ENCODE data around the gene TRAF3.
"Not testable (repeated sequence)": the region's sequence is repeated elsewhere in the genome, so short reads cannot be mapped to it uniquely, and the experiment has no call there.

Gene TRAF3

DNA sequence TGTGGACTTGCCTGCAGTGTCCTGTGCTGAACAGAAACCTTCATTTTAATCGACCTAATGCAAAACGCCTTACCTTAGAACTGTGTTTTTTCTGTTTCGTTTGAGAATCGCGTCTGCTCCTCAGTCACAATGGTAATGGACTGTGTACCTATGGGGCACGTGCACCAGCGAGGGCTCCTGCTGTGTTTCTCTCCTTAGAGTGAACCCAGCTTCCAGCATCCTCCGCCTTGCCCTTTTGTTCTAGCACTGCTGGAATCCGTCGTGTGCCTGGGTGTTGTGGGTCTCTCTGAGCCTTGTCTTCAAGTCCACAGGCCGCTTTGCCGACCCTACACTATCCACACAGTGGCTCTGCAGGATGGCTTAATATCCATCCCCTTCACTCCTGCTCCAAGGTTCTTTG, 148.9 kb downstream of the TRAF3 start:
- FAIRE-seq: no peak

DNA sequence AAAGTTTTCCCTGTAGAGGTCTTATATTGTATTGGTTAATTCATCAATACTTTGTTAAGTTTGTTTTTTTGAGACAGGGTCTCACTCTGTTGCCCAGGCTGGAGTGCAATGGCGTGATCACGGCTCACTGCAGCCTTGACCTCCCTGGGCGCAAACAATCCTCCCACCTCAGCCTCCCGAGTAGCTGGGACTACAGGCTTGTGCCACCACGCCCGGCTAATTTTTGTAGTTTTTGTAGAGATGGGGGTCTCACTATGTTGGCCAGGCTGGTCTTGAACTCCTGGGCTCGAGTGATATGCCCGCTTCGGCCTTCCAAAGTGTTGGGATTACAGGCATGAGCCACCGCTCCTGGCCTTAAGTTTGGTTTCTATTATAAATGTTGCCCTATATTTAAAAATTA, 149.6 kb downstream of the TRAF3 start:
- not testable (repeated sequence) for FAIRE-seq

DNA sequence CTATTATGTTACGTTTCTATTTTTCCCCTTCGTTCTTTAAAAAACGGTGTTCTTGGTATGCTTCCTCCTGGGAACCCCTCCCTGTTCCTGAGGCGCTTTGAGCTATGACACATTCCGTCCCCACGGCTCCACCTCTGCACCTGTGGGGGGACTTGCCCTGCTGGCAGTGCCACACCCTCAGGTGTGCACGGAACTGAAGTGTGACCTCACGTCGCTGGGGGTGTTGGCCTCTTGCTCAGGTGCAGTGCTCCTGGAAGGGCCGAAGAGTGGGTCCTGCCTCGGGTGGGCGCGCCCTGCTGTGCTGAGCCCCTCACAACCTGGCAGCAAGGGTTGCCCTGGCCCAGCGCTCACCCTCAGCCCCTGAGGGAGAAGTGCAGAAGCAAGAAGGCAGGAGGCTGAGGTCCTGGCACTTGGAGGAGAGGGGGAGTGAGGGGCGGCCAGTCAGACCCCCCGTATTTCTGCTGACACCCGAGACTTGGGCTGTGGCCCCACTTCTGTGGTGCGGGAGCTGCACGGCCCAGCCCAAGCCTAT, 150.2 kb downstream of the TRAF3 start:
- no peak for FAIRE-seq

DNA sequence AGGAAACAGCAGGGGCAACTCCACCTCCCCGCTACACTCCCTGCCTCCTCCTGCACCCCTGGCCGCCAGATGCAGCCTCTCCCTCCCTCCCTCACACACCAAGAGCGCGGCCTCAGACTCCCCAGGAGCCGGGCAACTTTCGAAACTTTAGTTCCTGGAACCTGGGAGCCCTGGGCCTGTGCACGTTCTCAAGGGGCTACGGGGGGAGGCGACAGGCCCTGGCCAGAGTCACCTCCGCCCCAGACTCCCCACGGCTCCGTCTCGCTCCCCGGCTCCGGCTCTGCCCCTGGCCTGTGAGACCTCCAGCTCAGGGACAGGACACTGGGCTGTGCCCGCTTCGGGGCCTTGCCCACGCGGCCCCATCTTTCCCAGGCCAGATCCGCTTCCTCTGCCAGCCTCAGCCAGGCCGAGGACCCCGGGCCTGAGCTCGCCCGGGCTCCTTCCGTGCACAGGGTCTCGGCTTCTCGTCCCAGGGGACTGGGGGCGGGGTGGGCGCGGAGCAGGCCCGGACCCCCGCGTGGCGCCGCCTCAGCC, 150.7 kb downstream of the TRAF3 start:
- FAIRE-seq: no peak

DNA sequence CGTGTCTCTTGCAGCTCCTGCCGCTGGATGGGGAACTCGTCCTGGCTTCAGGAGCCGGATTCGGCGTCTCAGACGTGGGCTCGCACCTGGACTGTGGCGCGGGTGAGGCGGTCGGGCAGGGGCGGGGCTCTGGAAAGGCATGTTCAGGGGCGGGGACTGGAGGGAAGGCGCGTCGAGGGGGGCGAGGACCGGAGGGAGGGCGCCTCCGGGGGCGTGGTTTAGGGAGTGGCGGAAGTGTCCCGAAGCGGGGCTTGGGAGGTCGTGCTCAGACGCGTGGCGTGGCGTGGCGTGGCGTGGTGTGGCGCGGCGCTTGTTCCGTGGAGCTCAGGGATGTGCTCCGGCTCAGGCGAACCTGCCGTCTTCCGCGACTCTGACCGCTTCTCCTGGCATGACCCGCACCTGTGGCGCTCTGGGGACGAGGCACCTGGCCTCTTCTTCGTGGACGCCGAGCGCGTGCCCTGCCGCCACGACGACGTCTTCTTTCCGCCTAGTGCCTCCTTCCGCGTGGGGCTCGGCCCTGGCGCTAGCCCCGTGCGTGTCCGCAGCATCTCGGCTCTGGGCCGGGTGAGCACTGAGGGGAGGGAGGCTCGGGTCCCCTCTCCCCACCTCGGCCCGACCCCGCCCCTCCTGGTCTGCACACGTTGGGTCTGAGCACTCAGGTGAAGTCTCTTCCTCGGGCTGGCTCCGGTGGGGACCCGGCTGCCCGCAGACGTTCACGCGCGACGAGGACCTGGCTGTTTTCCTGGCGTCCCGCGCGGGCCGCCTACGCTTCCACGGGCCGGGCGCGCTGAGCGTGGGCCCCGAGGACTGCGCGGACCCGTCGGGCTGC, 151.4 kb downstream of the TRAF3 start:
- no peak for FAIRE-seq

DNA sequence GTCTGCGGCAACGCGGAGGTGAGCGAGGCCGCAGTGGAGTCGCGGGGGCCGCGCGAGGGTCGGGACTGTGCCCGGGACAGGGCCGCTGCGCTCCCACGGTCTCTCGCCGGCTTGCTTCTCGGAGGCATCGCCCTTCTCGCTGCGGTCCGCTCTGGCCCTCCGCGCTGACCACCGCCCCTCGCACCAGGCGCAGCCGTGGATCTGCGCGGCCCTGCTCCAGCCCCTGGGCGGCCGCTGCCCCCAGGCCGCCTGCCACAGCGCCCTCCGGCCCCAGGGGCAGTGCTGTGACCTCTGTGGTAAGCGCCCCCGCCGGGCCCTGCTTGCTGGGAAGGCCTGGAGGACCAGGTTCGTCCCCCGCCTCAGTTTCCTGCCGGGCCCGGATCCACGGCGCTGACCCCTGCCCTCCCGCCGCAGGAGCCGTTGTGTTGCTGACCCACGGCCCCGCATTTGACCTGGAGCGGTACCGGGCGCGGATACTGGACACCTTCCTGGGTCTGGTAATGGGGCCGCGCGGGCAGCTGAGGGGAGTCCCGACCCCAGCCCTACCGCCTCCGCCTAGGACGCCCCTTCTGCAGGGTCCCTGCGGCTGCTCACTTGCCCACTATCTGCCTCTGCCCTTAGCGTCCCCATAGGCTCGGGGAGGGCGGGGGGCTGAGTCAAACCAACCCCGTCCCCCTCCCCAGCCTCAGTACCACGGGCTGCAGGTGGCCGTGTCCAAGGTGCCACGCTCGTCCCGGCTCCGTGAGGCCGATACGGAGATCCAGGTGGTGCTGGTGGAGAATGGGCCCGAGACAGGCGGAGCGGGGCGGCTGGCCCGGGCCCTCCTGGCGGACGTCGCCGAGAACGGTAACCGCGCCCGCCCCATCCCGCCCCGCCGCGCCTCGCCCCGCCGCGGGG, 152.2 kb downstream of the TRAF3 start:
- FAIRE-seq: no peak

DNA sequence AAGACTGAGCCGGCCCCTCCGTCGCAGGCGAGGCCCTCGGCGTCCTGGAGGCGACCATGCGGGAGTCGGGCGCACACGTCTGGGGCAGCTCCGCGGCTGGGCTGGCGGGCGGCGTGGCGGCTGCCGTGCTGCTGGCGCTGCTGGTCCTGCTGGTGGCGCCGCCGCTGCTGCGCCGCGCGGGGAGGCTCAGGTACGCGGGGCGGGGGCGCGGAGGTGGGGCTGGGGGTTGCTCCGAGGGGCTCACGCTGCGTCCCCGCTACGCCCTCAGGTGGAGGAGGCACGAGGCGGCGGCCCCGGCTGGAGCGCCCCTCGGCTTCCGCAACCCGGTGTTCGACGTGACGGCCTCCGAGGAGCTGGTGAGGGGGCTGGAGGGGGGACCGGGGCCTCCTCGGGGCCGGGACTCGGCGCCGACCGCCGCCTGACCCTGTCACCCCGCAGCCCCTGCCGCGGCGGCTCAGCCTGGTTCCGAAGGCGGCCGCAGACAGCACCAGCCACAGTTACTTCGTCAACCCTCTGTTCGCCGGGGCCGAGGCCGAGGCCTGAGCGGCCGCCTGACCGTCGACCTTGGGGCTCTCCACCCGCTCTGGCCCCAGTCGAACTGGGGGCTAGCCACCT, 153.0 kb downstream of the TRAF3 start:
- no peak for FAIRE-seq

DNA sequence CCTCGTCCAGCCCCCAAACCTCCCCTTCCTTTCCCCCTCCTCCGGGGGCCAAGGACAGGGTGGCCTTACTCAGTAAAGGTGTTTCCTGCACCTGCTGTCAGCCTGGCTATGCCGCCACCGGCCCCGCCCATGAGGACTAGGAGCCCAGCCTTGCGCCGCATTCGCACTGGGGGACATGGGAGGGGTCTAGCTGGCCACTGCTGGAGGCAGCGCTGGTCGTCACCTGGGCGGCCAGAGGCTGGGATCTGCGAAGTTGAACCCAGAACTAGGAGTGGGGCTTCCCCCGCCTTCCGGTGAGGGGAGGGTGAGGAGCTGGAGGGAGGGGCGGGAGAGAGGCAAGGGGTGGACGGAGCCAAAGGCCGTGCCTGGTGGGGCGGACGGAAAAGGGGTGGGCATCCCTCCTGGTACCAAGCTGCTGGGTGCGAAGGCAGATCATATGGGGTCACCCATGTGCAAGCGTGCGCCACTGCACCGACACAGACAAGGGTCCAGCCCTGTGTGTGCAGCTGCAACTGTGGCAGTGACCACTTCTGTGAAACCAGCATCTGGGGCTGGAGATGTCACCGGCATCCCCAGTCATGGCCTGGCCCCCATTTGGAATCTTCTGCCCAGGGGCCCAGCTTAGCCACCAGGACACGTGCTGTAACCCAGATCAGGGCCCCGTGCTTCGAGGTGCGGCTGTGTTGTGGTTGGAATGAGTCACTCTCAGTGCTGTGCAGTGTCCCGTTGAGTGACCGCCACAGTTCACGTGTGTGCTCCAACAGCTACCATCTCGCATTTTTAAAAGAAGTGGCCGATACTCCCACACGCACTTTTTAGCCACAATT, 153.7 kb downstream of the TRAF3 start:
- no peak for FAIRE-seq

DNA sequence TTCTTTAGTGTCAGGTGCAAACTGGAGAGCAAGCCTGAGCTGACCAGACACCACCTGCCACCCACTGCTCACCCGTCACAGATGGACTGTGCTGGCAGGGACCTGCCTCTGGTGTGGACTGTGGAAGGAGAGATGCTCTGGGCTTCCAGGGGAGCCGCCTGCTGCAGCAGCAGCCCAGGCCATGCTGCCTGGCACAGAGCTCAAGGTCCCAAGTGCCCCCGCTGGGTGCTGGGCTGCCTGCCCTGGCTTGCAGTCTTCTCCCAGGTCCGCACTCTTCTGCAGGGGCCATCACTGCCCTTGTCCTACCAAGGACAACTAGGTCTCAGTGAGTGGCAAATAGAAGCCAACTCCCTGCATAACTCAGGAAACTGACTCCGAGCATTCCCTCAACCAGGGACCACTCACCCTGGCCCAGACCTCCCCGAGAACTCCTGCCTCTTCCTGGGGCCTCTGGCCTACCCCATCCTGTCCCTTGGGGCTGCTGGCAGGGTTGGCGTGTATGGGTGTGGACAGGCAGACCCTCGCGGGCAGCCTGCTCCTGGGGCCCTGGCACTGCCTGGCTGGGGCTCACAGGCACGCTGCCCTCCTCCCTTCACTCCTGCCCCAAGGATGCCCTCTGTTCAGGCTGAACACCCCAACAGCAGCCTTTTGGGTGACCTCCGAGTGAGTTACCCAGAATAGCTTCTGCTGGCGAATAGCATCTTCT, 154.5 kb downstream of the TRAF3 start:
- FAIRE-seq: no peak

DNA sequence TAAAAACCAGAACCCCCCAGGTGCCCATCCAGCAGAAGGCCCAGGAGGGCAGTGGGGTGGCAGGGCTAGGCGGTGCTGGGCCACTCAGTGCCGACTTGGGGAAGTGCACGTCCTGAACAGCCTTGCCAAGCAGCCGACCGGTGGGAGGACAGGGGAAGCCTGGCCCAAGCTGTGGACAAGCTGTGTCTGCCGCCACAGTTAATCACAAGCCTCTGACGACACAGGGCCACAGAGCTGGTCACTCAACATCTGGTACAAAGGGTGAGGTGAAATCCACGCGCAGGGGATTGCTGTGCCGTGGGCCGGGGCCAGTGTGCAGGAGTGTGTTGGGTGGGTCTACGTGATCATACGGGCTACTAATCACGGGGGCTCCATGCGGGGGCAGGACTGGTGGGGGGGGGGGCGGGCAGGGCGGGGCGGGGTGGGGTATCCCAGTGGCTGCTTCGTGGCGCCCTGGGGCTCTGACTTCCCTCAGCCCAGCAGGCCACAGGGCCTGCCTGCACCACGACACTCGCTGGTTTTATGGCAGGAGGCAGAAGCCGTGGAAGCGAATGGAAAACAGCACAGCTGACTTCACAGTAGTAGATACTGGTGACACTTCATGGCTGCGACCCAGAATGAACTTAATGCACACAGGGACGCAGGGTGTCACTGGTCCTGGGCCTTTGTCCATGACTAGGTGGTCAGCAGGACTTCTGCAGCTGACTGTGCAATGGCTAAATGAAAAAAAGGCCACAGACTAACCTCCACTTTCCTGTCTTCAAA, 155.4 kb downstream of the TRAF3 start:
- no peak for FAIRE-seq

DNA sequence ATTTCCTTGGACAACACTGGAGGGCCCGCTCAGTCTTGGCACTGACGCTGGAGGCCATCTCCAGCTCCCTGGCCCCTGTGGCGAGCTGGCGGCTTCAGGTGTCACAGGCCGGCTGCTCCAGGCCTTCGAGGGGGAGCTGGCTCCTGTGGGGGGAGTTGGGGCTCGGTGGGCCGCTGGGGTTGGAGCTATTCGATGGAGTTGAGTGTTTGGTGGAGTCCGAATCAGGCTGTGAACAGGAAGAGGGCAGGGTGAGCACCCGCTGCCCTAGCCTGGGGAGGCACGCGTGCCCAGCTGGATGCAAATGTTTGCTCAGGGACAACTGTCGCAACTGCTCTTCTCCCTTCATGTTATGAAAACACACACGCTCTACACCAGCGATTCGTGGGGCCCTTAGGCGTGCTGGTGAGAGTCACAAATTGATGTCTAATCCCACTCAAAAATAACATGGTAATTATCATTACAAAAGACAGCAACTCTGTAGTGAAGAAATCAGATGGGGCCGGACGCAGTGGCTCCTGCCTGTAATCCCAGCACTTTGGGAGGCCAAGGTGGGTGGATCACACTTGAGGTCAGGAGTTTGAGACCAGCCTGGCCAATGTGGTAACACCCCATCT, 156.5 kb downstream of the TRAF3 start:
- no peak for FAIRE-seq

DNA sequence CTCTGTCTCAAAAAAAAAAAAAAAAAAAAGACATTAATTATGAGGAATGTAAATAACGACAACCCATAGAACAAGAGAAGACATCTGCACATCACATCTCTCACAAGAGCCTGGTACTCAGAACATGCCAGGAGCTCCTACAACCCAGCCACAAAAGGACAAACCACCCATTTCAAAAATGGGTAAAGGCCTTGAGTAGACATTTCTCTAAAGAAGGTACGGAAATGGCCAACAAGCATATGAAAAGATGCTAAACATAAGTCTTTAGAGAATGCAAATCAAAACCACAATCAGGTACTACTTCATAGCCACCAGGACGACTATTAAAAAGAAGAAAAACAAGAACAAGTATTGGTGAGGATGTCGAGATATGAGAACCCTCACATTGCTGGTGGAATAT, 158.5 kb downstream of the TRAF3 start:
- no peak for FAIRE-seq

DNA sequence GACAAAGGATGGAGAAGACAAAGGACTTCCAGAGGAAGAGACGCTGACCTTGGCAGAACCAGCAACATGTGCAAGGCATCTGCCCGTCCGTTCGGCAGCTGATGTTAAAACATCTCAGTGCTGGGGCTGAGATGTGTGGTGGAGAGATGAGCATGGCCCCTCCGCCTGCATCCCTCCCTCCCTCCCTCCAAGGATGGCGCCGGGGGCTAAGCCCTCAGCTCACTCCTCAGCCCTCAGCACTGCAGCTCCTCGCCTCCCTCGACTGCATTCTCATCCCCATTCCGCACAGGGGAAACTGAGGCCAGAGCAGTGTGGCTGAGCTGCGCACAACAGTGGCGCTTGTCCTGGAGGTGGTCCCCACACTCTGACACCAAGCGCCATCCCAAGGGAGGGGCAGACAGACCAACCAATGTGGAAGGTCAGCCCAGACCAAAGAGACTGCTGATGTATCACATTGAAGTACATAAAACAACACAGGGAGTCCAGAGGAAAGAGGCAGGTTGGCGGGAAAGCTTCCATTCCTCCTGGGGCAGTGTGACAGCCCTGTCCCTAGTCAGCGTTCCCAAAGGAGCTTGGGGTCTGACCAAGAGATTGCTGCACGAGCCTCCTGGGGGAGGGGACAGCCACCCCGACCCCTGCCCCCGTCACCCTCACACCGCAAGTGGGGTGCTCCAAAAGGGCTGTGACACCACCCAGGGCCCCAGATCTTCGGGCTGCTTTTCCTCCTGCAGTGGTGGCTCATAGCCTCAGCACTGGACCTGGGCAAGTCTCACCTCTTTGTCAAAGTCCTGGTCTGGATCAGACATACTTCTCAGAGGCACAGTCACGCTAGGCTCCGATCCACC, 160.3 kb downstream of the TRAF3 start:
- FAIRE-seq: no peak

DNA sequence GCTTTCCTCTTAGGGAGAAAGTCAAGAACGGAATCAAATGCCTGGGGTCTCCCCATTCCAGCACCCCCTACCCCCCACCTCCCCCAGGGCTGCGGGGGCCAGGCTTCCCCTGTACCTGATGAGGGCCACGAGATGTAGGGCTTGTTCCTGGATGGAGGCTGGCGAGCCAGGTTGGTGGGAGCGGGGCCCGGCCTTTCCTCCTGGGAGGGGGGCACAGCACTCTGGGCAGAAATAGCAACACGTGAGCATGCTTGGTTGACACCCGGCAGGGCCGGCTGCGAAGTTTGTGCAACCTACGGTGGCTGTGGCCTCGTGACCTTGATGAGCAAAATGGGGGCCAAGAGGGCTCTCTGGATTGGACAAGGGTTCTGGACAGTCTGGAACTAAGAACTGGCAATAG, 160.9 kb downstream of the TRAF3 start:
- FAIRE-seq: no peak

DNA sequence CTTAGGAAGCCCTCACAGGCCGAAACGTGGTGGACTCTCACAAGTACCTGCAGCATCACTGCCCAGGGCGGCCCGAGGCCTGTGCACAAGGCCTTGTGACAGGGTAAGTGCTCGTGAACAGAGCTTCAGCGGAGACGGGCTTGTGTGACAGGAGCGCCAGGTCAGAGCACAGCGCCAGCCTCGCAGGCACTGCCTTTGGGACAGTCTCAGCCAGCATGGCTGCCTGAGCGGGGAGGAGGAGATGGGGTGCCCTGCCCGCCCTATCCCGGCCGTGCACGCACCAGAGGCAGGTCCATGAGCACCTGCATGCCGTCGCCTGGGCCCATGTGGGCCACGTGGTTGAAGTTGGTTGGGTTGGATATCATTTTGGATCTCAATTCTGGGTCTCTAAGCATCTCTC, 162.1 kb downstream of the TRAF3 start:
- FAIRE-seq: no peak

DNA sequence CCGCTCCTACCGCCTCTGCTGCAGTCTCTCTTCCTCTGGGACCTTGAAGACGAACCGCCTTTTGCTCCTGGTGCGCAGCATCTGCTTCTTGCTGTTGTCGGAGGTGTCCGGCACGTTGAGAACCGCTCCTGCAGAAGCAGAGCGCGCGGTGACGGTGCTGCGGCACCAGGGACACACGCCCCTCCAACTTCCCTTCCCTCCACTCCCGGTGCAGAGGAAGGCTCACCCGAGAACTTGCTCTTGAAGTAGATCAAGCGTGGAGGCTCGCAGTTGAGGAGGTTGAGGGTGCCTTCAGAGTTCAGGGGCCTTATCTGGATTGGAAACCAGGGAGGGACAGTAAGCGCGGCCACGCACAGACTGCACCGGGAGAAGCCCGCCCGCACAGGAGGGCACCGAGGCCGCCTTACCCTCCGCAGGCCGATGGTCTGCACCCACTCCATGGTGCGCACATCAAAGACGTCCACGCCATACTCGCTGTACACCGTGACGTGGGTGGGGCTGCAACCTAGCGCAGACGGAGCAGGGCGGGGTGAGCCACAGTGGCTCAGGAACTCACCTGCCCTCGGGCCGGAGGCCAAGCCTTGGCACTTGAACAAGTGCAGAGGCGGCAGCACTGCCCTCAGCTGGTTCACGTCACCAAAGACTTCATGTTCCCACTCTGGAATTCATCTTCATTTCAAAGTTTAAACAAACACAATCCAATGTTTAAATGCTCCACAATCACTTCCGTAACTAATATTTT, 162.7 kb downstream of the TRAF3 start:
- no peak for FAIRE-seq

DNA sequence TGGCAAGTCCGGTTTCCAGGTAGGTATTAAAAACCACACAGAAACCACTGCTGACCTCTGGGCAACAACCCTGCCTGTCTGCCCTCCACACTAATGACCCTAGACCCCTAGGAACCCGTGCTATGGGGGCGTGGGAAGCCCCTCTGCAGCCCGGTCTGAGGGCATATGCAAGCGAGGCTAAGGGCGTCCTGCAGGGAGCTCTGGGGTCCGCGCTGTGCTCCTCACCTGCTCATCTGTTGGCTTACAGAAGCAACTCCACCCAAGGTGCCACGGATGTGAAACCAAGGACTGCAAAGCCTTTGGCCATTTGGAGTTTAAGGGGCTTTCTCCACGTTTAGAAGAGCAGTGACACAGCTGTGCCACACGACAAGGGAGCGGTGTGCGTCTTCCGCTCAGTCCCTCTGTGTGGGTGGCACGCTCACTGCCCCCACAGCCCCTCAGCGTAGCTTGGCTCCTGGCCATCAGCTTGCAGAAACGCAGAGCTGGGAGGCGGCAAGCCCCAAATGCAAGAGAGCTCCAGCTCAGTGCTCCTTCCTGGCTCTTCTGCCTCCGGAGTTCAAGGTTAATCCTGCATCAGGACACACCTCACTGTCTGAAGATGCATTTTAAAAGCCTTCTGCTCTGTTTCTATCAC, 163.6 kb downstream of the TRAF3 start:
- FAIRE-seq: no peak

DNA sequence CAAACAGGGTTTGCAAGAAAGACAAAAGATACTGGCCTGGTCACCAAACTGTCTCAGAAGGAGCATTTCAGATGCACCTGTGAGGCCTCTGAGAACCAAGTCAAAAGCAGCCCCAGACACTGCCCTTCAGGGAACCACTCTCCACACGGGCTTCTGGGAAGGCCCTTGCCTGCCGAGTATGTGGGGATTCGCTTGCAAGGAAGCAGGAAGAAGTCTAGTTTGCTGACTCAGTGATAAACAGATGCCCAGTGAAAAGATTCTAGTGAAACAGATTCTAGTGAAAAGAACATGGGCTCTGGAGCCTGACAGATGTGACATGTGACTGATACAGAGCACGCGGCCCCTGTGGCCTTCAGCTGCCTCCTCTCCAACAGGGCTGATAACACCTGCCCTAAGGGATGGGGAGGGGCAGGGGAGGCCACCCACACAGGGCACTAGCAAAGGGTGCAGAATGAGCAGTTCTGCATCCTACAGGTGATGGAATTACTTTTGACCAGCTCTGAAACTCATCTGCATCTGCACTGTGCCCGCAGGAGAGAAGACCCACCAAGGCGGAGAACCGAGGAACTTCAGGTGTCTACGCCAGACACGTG, 164.3 kb downstream of the TRAF3 start:
- FAIRE-seq: no peak

All from G401.6 (cell line).